HCT116 (cell line): ENCODE data around the gene OR4C46.

ENCODE experiments used
- CTCF ChIP-seq, 3 experiments: fragments of 200-600 bp in 1 of 3; sonication (generic) in 1 of 3; IDR thresholded peaks in 2 of 3; conservative IDR thresholded peaks in 1 of 3; 2 replicates each; pipeline ENCODE4 v1.5.1; 2012 to 2017; ENCODE audit warnings: low read depth in 2 of 3, low read length in 2 of 3, antibody characterized with exemption in 1 of 3, borderline replicate concordance in 1 of 3, control low read depth in 1 of 3, mild to moderate bottlenecking in 1 of 3, mixed read lengths in 1 of 3, mixed run types in 1 of 3, moderate library complexity in 1 of 3; ENCODE audit not compliant: insufficient read depth in 1 of 3
- FOSL1 ChIP-seq: IDR thresholded peaks from 2 replicates; pipeline ENCODE4 v1.6.1; 2012; ENCODE audit warnings: low read depth
- MAX ChIP-seq: IDR thresholded peaks from 2 replicates; pipeline ENCODE4 v1.6.1; 2012
- SIN3A ChIP-seq: IDR thresholded peaks from 2 replicates; pipeline ENCODE4 v1.6.1; 2012; ENCODE audit warnings: low read depth
- YY1 ChIP-seq: IDR thresholded peaks from 2 replicates; pipeline ENCODE4 v1.6.1; 2011; ENCODE audit warnings: low read length, low read depth, moderate library complexity, mild to moderate bottlenecking; ENCODE audit not compliant: insufficient replicate concordance; ENCODE audit errors: extremely low read depth

- no peak for TF ChIP-seq YY1
- TF ChIP-seq CTCF (IDR thresholded peaks at IDR 0.05 in 2 of 3, conservative IDR thresholded peaks at IDR 0.05 in 1 of 3; ENCODE audit: borderline replicate concordance in 1 of 3, insufficient read depth in 1 of 3, low read depth in 2 of 3, low read length in 2 of 3): no peak
- no peak for TF ChIP-seq FOSL1
- TF ChIP-seq SIN3A: no peak
- no peak for TF ChIP-seq MAX
Measured at GRCh38 chr11:54558407-54558806, 45.4 kb downstream of the OR4C46 start.
